AG04449 (cell line): ENCODE results near the gene RPL39L.

Experiments
- CTCF ChIA-PET: fragments of 350-600 bp; formaldehyde crosslinking; extraction: SDS; loops from one replicate; lab custom pipeline; 2021; ENCODE audit warnings: antibody characterized with exemption; lab: Yijun Ruan, JAX
- POLR2A ChIA-PET: fragments of 400-600, 350-600 bp; formaldehyde crosslinking; extraction: SDS; loops from one replicate; lab custom pipeline; 2020; ENCODE audit warnings: antibody characterized with exemption, inconsistent platforms; lab: Yijun Ruan, JAX
- DNase-seq: peaks from one replicate; pipeline ENCODE4 v3.0.0-alpha.2; 2010; ENCODE audit warnings: low read depth, low spot score
- H3K4me3 ChIP-seq: 2 replicates; pipeline ENCODE4 v1.5.1; 2011; ENCODE audit warnings: low read depth, mild to moderate bottlenecking, control low read depth, low read length
- TF ChIP-seq, protein P1 (sequence below): IDR thresholded peaks from one replicate; pipeline ENCODE4 v1.5.1; 2011; ENCODE audit warnings: mild to moderate bottlenecking, moderate library complexity, low read length, control low read depth, inconsistent platforms; ENCODE audit not compliant: insufficient read depth; ENCODE audit errors: missing control alignments

Gene RPL39L

DNA sequence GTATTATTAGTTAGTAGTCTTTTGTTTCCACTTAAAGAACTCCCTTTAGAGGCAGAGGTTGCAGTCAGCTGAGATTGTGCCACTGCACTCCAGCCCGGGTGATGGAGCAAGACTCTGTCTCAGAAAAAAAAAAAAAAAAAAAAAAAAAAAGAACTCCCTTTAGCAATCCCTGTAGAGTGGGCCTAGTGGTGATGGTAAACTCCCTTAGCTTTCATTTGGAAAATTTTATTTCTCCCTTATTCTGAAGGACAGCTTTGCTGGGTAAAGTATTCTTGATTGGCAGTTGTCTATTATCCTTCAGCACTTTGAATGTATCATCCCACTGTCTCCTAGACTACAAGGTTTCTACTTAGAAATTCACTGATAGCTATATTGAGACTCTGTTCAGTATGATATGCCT is 46.0 kb downstream of the RPL39L start:
- H3K4me3 ChIP-seq = no peak overlapping the region
- ChIA-PET POLR2A (no interaction called here), CTCF (interaction anchor here (0.6 to 2.0 kb wide), 4 partner anchors 20 to 122 kb away, joined by 3 to 9 read pairs (median 4); partner anchors contain the start of gene RPL39L)
- TF ChIP-seq, protein P1, sequence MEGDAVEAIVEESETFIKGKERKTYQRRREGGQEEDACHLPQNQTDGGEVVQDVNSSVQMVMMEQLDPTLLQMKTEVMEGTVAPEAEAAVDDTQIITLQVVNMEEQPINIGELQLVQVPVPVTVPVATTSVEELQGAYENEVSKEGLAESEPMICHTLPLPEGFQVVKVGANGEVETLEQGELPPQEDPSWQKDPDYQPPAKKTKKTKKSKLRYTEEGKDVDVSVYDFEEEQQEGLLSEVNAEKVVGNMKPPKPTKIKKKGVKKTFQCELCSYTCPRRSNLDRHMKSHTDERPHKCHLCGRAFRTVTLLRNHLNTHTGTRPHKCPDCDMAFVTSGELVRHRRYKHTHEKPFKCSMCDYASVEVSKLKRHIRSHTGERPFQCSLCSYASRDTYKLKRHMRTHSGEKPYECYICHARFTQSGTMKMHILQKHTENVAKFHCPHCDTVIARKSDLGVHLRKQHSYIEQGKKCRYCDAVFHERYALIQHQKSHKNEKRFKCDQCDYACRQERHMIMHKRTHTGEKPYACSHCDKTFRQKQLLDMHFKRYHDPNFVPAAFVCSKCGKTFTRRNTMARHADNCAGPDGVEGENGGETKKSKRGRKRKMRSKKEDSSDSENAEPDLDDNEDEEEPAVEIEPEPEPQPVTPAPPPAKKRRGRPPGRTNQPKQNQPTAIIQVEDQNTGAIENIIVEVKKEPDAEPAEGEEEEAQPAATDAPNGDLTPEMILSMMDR = no peak
- DNase-seq = no peak

DNA sequence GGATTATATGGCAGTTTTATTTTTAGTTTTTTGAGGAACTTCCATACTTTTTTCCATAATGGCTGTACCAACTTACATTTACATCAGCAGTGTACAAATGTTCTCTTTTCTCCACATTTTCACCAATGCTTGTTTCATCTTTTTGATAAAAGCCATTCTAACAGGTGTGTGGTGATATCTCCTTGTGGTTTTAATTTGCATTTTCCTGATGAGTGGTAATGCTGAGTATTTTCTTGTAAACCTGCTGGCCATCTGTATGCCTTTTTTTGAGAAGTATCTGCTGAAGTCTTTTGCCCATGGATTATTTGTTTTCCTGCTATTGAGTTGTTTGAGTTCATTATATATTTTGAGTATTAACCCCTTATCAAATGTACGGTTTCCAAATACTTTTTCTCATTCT is 50.6 kb downstream of the RPL39L start:
- ChIA-PET CTCF (no interaction called here), POLR2A (no interaction called here)
- TF ChIP-seq, protein P1 = no peak
- no peak for DNase-seq
- no peak overlapping the region for H3K4me3 ChIP-seq

DNA sequence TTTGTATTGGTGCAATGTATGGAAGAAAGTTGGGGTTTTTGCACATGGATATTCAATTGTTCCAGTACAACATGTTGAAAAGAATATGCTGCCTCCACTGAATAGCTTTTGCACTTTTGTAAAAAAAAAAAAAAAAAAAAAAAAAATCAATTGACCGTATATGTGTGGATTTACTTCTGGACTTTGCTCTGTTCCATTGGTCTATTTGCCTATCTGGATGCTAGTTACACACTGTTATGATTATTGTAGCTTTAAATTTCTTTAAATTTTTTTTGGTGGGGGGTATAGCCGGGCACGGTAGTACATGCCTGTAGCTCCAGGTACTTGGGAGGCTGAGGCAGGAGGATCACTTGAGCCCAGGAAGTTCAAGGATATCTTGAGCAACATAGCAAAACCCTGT is 52.5 kb downstream of the RPL39L start:
- POLR2A ChIA-PET = interaction anchor here (0.7 kb wide), 1 partner anchor 56 kb away, joined by 3 read pairs; no protein-coding TSS in a partner anchor
- CTCF ChIA-PET = interaction anchor here (0.7 to 1.2 kb wide), 3 partner anchors 26 to 76 kb away, joined by 3 to 4 read pairs (median 3); no protein-coding TSS in a partner anchor

DNA sequence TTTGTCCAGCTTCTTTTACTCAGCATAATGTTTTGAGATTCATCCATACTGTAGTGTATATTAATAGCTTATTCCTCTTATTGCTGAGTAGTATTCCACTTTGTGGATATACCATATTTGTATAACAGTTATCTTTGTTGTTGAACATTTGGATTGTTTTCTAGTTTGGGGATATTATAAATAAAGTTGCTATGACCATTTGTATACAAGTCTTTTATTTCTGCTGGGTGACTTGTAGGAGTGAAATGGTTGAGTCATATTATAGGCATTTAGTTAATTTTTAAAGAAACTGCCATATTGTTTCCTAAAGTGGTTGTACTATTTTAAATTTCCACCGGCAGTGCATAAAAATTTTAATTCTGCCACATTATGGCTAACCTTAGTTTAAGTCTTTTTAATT is 53.4 kb downstream of the RPL39L start:
- DNase-seq = no peak
- no peak overlapping the region for H3K4me3 ChIP-seq
- POLR2A ChIA-PET = no interaction called here
- TF ChIP-seq, protein P1 = no peak
- CTCF ChIA-PET = no interaction called here

More for the DNA sequence above, 52.5 kb downstream of the RPL39L start:
- TF ChIP-seq, protein P1 = no peak
- H3K4me3 ChIP-seq = no peak overlapping the region
- no peak for DNase-seq

DNA sequence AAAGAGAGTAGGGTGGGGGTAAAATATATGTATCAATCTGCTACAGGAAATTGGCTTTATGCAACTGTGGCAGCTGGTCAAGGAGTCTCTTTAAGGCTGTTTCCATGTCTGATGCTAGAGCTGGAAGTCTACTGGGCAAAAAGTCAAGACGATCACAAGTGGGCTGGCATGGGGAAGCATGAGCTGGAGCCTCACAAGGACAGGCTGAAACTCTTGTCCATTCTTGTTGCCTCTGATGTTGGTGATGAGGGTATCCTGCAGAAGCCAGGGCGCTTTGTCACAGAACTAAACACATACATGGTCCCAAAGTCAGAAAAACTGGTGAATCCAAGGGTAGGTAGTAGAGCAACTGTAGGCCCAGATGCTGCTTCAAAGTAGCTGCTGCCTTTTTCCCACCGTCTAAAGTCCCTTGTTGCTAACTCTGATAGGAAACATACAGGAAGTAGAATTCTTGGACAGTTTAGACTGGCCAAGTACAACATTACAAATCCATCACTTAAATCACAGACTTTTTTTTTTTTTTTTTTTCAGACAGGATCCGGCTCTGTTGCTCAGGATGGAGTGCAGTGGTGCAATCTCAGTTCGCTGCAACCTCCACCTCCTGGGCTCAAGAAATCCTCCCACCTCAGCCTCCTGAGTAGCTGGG is 54.2 kb downstream of the RPL39L start:
- ChIA-PET POLR2A (no interaction called here), CTCF (no interaction called here)
- DNase-seq = no peak
- no peak overlapping the region for H3K4me3 ChIP-seq
- TF ChIP-seq, protein P1 = no peak

DNA sequence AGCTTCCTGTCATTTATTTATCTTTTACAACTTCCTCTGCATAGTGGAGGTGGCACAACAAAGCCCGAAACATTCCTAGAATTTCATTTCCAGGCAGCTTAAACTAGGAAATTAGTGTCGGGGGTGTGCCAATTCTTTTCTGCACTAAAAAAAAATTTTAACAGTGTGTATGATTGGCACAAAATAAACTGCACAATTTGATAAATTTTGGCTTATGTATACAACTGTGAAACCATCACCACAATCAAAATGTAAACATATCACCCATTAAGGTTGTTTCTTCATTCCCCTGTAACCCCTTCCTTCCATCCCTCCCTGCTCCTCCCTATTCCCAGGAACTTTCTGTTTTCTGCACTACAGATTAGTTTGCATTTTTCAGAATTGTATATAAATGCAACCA is 54.7 kb downstream of the RPL39L start:
- ChIA-PET POLR2A (no interaction called here), CTCF (no interaction called here)
- TF ChIP-seq, protein P1 = no peak
- H3K4me3 ChIP-seq = no peak overlapping the region
- no peak for DNase-seq
